ENCODE results near the gene TRIM46.
A peak's percentile ranks its signal among the peaks of the same experiment; 100 is the strongest.
"Not testable (repeated sequence)": the region's sequence is repeated elsewhere in the genome, so short reads cannot be mapped to it uniquely, and the experiment has no call there.

The TRIM46 gene

GRCh38 chr1:155140630-155140953 lies 33.1 kb upstream of the TRIM46 start:
- H3K27me3 ChIP-seq (ENCODE audit: control insufficient read depth, insufficient read depth, low read length), result peaks cover 14% of the 10 kb centered on the region
- H3K4me1 ChIP-seq (ENCODE audit: control insufficient read depth, insufficient read depth, low read length), result peaks cover 15% of the 10 kb centered on the region
- H3K4me3 ChIP-seq (ENCODE audit: low read length), result peak overlapping the region; percentile 88
- H3K4me2 ChIP-seq (ENCODE audit: low read length), result peak overlapping the region; percentile 85
- peak overlapping the region; percentile 88 for H3K9ac ChIP-seq (ENCODE audit: low read depth, low read length)
- no peaks in the 10 kb centered on the region for H3K9me3 ChIP-seq (replicated peaks; ENCODE audit: low read length)
- H3K36me3 ChIP-seq (ENCODE audit: insufficient read depth, low read length), result peaks cover 4% of the 10 kb centered on the region

GRCh38 chr1:155141749-155142148 lies 31.9 kb upstream of the TRIM46 start:
- H3K4me1 ChIP-seq (ENCODE audit: control insufficient read depth, insufficient read depth, low read length), result peaks cover 13% of the 10 kb centered on the region
- no peak overlapping the region for H3K4me3 ChIP-seq (ENCODE audit: low read length)
- no peak overlapping the region for H3K4me2 ChIP-seq (ENCODE audit: low read length)
- no peak overlapping the region for H3K9ac ChIP-seq (ENCODE audit: low read depth, low read length)
- peaks cover 21% of the 10 kb centered on the region for H3K27me3 ChIP-seq (ENCODE audit: control insufficient read depth, insufficient read depth, low read length)
- peaks cover 4% of the 10 kb centered on the region for H3K36me3 ChIP-seq (ENCODE audit: insufficient read depth, low read length)
- no peaks in the 10 kb centered on the region for H3K9me3 ChIP-seq (replicated peaks; ENCODE audit: low read length)

GRCh38 chr1:155145491-155145890 lies 28.2 kb upstream of the TRIM46 start:
- Histone ChIP-seq H3K9me3 (replicated peaks; ENCODE audit: low read length) (no peaks in the 10 kb centered on the region), H3K27me3 (ENCODE audit: control insufficient read depth, insufficient read depth, low read length) (peaks cover 36% of the 10 kb centered on the region), H3K4me1 (ENCODE audit: control insufficient read depth, insufficient read depth, low read length) (no peaks in the 10 kb centered on the region)

GRCh38 chr1:155155996-155156643 lies 17.5 kb upstream of the TRIM46 start:
- H3K27me3 ChIP-seq (ENCODE audit: control insufficient read depth, insufficient read depth, low read length), result peaks cover 21% of the 10 kb centered on the region
- H3K36me3 ChIP-seq (ENCODE audit: insufficient read depth, low read length); H3K4me1 ChIP-seq (ENCODE audit: control insufficient read depth, insufficient read depth, low read length); H3K9me3 ChIP-seq (replicated peaks; ENCODE audit: low read length); H3K4me3 ChIP-seq (ENCODE audit: low read length); H3K4me2 ChIP-seq (ENCODE audit: low read length); H3K9ac ChIP-seq (ENCODE audit: low read depth, low read length): not testable (repeated sequence)

More at GRCh38 chr1:155145491-155145890, 28.2 kb upstream of the TRIM46 start:
- H3K4me2 ChIP-seq (ENCODE audit: low read length), result no peak overlapping the region
- no peak overlapping the region for H3K4me3 ChIP-seq (ENCODE audit: low read length)
- H3K36me3 ChIP-seq (ENCODE audit: insufficient read depth, low read length), result no peaks in the 10 kb centered on the region
- no peak overlapping the region for H3K9ac ChIP-seq (ENCODE audit: low read depth, low read length)

- Histone ChIP-seq H3K4me1 (ENCODE audit: control insufficient read depth, insufficient read depth, low read length) (no peaks in the 10 kb centered on the region), H3K27me3 (ENCODE audit: control insufficient read depth, insufficient read depth, low read length) (peaks cover 18% of the 10 kb centered on the region), H3K4me2 (ENCODE audit: low read length) (no peak overlapping the region), H3K9ac (ENCODE audit: low read depth, low read length) (no peak overlapping the region), H3K9me3 (replicated peaks; ENCODE audit: low read length) (no peaks in the 10 kb centered on the region), H3K36me3 (ENCODE audit: insufficient read depth, low read length) (no peaks in the 10 kb centered on the region), H3K4me3 (ENCODE audit: low read length) (no peak overlapping the region)
These were observed 14.7 kb upstream of the TRIM46 start for GRCh38 chr1:155158991-155159390.

GRCh38 chr1:155160128-155160527 lies 13.5 kb upstream of the TRIM46 start:
- Histone ChIP-seq H3K36me3 (ENCODE audit: insufficient read depth, low read length) (no peaks in the 10 kb centered on the region), H3K4me3 (ENCODE audit: low read length) (no peak overlapping the region), H3K4me1 (ENCODE audit: control insufficient read depth, insufficient read depth, low read length) (no peaks in the 10 kb centered on the region), H3K27me3 (ENCODE audit: control insufficient read depth, insufficient read depth, low read length) (peaks cover 18% of the 10 kb centered on the region), H3K9me3 (replicated peaks; ENCODE audit: low read length) (no peaks in the 10 kb centered on the region), H3K9ac (ENCODE audit: low read depth, low read length) (no peak overlapping the region), H3K4me2 (ENCODE audit: low read length) (no peak overlapping the region)

- H3K4me2 ChIP-seq (ENCODE audit: low read length); H3K9me3 ChIP-seq (replicated peaks; ENCODE audit: low read length); H3K9ac ChIP-seq (ENCODE audit: low read depth, low read length); H3K4me1 ChIP-seq (ENCODE audit: control insufficient read depth, insufficient read depth, low read length); H3K36me3 ChIP-seq (ENCODE audit: insufficient read depth, low read length); H3K4me3 ChIP-seq (ENCODE audit: low read length): not testable (repeated sequence)
- peaks cover 19% of the 10 kb centered on the region for H3K27me3 ChIP-seq (ENCODE audit: control insufficient read depth, insufficient read depth, low read length)
These were observed 11.0 kb upstream of the TRIM46 start for GRCh38 chr1:155162631-155163030.

- not testable (repeated sequence) for H3K4me1 ChIP-seq (ENCODE audit: control insufficient read depth, insufficient read depth, low read length)
These were observed 9.9 kb upstream of the TRIM46 start for GRCh38 chr1:155163785-155164184.

GRCh38 chr1:155164625-155165024 lies 9.0 kb upstream of the TRIM46 start:
- H3K4me3 ChIP-seq (ENCODE audit: low read length); H3K9me3 ChIP-seq (replicated peaks; ENCODE audit: low read length); H3K4me2 ChIP-seq (ENCODE audit: low read length); H3K4me1 ChIP-seq (ENCODE audit: control insufficient read depth, insufficient read depth, low read length); H3K9ac ChIP-seq (ENCODE audit: low read depth, low read length): not testable (repeated sequence)
- Histone ChIP-seq H3K27me3 (ENCODE audit: control insufficient read depth, insufficient read depth, low read length) (peaks cover 16% of the 10 kb centered on the region), H3K36me3 (ENCODE audit: insufficient read depth, low read length) (peaks cover 12% of the 10 kb centered on the region)

More at GRCh38 chr1:155163785-155164184, 9.9 kb upstream of the TRIM46 start:
- not testable (repeated sequence) for H3K4me2 ChIP-seq (ENCODE audit: low read length); H3K4me3 ChIP-seq (ENCODE audit: low read length); H3K9me3 ChIP-seq (replicated peaks; ENCODE audit: low read length); H3K9ac ChIP-seq (ENCODE audit: low read depth, low read length); H3K36me3 ChIP-seq (ENCODE audit: insufficient read depth, low read length)
- H3K27me3 ChIP-seq (ENCODE audit: control insufficient read depth, insufficient read depth, low read length), result peaks cover 19% of the 10 kb centered on the region

- H3K4me3 ChIP-seq (ENCODE audit: low read length), result no peak overlapping the region
- H3K9me3 ChIP-seq (replicated peaks; ENCODE audit: low read length), result no peaks in the 10 kb centered on the region
- no peak overlapping the region for H3K4me2 ChIP-seq (ENCODE audit: low read length)
- peaks cover 19% of the 10 kb centered on the region for H3K36me3 ChIP-seq (ENCODE audit: insufficient read depth, low read length)
- H3K9ac ChIP-seq (ENCODE audit: low read depth, low read length), result no peak overlapping the region
- peaks cover 12% of the 10 kb centered on the region for H3K27me3 ChIP-seq (ENCODE audit: control insufficient read depth, insufficient read depth, low read length)
- H3K4me1 ChIP-seq (ENCODE audit: control insufficient read depth, insufficient read depth, low read length), result peaks cover 4% of the 10 kb centered on the region
These were observed 7.6 kb upstream of the TRIM46 start for GRCh38 chr1:155166051-155166470.

- H3K4me2 ChIP-seq (ENCODE audit: low read length), result no peak overlapping the region
- peaks cover 4% of the 10 kb centered on the region for H3K4me1 ChIP-seq (ENCODE audit: control insufficient read depth, insufficient read depth, low read length)
- H3K9me3 ChIP-seq (replicated peaks; ENCODE audit: low read length), result no peaks in the 10 kb centered on the region
- no peak overlapping the region for H3K9ac ChIP-seq (ENCODE audit: low read depth, low read length)
- no peak overlapping the region for H3K4me3 ChIP-seq (ENCODE audit: low read length)
- peaks cover 19% of the 10 kb centered on the region for H3K36me3 ChIP-seq (ENCODE audit: insufficient read depth, low read length)
- peaks cover 12% of the 10 kb centered on the region for H3K27me3 ChIP-seq (ENCODE audit: control insufficient read depth, insufficient read depth, low read length)
These were observed 7.0 kb upstream of the TRIM46 start for GRCh38 chr1:155166471-155167165.
